ENCODE data around the gene TEX54.
A peak's percentile ranks its signal among the peaks of the same experiment; 100 is the strongest.
"Not testable (repeated sequence)": the region's sequence is repeated elsewhere in the genome, so short reads cannot be mapped to it uniquely, and the experiment has no call there.

The TEX54 gene

GRCh38 chr11:62843466-62843865 lies 10.8 kb upstream of the TEX54 start:
- ChIA-PET POLR2A (interaction anchor here (0.9 to 5.6 kb wide), 7 partner anchors 9 to 57 kb away, joined by 3 to 75 read pairs (median 7); partner anchors contain the start of genes SLC3A2, STX5 and TEX54), CTCF (no interaction called here)
- no peak for DNase-seq (ENCODE audit: extremely low spot score)
- no peak for TF ChIP-seq ZNF384 (IDR thresholded peaks at IDR 0.05)

- POLR2A ChIA-PET, result interaction anchor here (0.6 to 5.6 kb wide), 8 partner anchors 9 to 57 kb away, joined by 3 to 75 read pairs (median 5); partner anchors contain the start of gene SLC3A2
- not testable (repeated sequence) for DNase-seq (ENCODE audit: extremely low spot score)
- CTCF ChIA-PET, result interaction anchor here (0.7 kb wide), 1 partner anchor 46 kb away, joined by 3 read pairs; no protein-coding TSS in a partner anchor
These were observed 10.2 kb upstream of the TEX54 start for GRCh38 chr11:62842891-62843290.

GRCh38 chr11:62842171-62842741 lies 9.6 kb upstream of the TEX54 start:
- ChIA-PET POLR2A (interaction anchor here (0.6 to 5.6 kb wide), 30 partner anchors 10 to 220 kb away, joined by 3 to 331 read pairs (median 7); partner anchors contain the start of genes B3GAT3, HNRNPUL2, NXF1 and SLC3A2), CTCF (interaction anchor here (0.7 kb wide), 1 partner anchor 47 kb away, joined by 3 read pairs; no protein-coding TSS in a partner anchor)
- TF ChIP-seq NFRKB (IDR thresholded peaks at IDR 0.05), result no peak
- TF ChIP-seq BHLHE40 (IDR thresholded peaks at IDR 0.05; ENCODE audit: borderline replicate concordance), result no peak
- TF ChIP-seq HDGF (IDR thresholded peaks at IDR 0.05; ENCODE audit: borderline replicate concordance), result no peak
- TF ChIP-seq FOXA1 (IDR thresholded peaks at IDR 0.05), result no peak
- TF ChIP-seq FOXM1 (IDR thresholded peaks at IDR 0.05; ENCODE audit: borderline replicate concordance), result no peak
- no peak for TF ChIP-seq FOXK2 (IDR thresholded peaks at IDR 0.05)
- no peak for TF ChIP-seq PKNOX1 (IDR thresholded peaks at IDR 0.05)
- TF ChIP-seq LEF1 (IDR thresholded peaks at IDR 0.05; ENCODE audit: borderline replicate concordance), result no peak
- TF ChIP-seq L3MBTL2 (conservative IDR thresholded peaks at IDR 0.05), result peak; percentile 72
- no peak for TF ChIP-seq ARNT (IDR thresholded peaks at IDR 0.05)
- TF ChIP-seq ELF4 (IDR thresholded peaks at IDR 0.05), result peak; percentile 21; the same call in 1 of the 2 replicates
- TF ChIP-seq ZNF384 (IDR thresholded peaks at IDR 0.05), result no peak
- no peak for TF ChIP-seq CTBP1 (IDR thresholded peaks at IDR 0.05; ENCODE audit: borderline replicate concordance)
- peak; percentile 18 for DNase-seq (ENCODE audit: extremely low spot score)

- CTCF ChIA-PET, result interaction anchor here (1.0 to 1.8 kb wide), 2 partner anchors 18 to 55 kb away, joined by 3 to 8 read pairs; no protein-coding TSS in a partner anchor
- DNase-seq (ENCODE audit: extremely low spot score), result peak; percentile 89
- TF ChIP-seq L3MBTL2 (conservative IDR thresholded peaks at IDR 0.05), result peak; percentile 93
- TF ChIP-seq ZNF384 (IDR thresholded peaks at IDR 0.05), result peak; percentile 82
- TF ChIP-seq NFRKB (IDR thresholded peaks at IDR 0.05), result peak; percentile 99
- TF ChIP-seq ARNT (IDR thresholded peaks at IDR 0.05), result peak; percentile 87
- peak; percentile 100 for TF ChIP-seq ELF4 (IDR thresholded peaks at IDR 0.05)
- TF ChIP-seq CTBP1 (IDR thresholded peaks at IDR 0.05; ENCODE audit: borderline replicate concordance), result peak; percentile 93
- no peak; the same call in 1 of the 2 replicates for TF ChIP-seq LEF1 (IDR thresholded peaks at IDR 0.05; ENCODE audit: borderline replicate concordance)
- no peak for TF ChIP-seq HDGF (IDR thresholded peaks at IDR 0.05; ENCODE audit: borderline replicate concordance)
- no peak; the same call in 1 of the 2 replicates for TF ChIP-seq SP1 (IDR thresholded peaks at IDR 0.05)
- TF ChIP-seq FOXA1 (IDR thresholded peaks at IDR 0.05), result no peak
- TF ChIP-seq PKNOX1 (IDR thresholded peaks at IDR 0.05), result peak; percentile 91
- peak; percentile 99 for TF ChIP-seq TARDBP (IDR thresholded peaks at IDR 0.05)
- TF ChIP-seq FOXM1 (IDR thresholded peaks at IDR 0.05; ENCODE audit: borderline replicate concordance), result no peak; the same call in 1 of the 2 replicates
- TF ChIP-seq SUZ12 (IDR thresholded peaks at IDR 0.05), result no peak
- peak; percentile 86 for TF ChIP-seq BHLHE40 (IDR thresholded peaks at IDR 0.05; ENCODE audit: borderline replicate concordance)
- peak; percentile 98 for TF ChIP-seq FOXK2 (IDR thresholded peaks at IDR 0.05)
- POLR2A ChIA-PET, result interaction anchor here (0.6 to 3.4 kb wide), 58 partner anchors 9 to 1412 kb away, joined by 3 to 331 read pairs (median 5); partner anchors contain the start of genes B3GAT3, C11orf98, CPSF7 and CSKMT
These were observed 8.9 kb upstream of the TEX54 start for GRCh38 chr11:62841361-62842170.

- peak; percentile 24 for DNase-seq (ENCODE audit: extremely low spot score)
- POLR2A ChIA-PET, result interaction anchor here (0.6 to 3.4 kb wide), 56 partner anchors 9 to 1411 kb away, joined by 3 to 331 read pairs (median 5); partner anchors contain the start of genes B3GAT3, CPSF7, EEF1G and HNRNPUL2
- CTCF ChIA-PET, result interaction anchor here (1.0 to 1.8 kb wide), 3 partner anchors 17 to 164 kb away, joined by 3 to 8 read pairs (median 3); no protein-coding TSS in a partner anchor
These were observed 8.2 kb upstream of the TEX54 start for GRCh38 chr11:62840721-62841360.
